Upper lobe of right lung (tissue), 1 donor: ENCODE results near the gene FANCC. TPM values are rescaled to one million over a fixed set of nuclear protein-coding genes. Genes with fewer than 3 reads are reported as not detected.

Experiments used
- ATAC-seq: fragments of 200-7000 bp; cut with Tn5 transposase; one replicate; pipeline ENCODE4 v1.9.1; 2020; ENCODE audit warnings: mild to moderate bottlenecking, moderate library complexity
- DNase-seq: peaks from one replicate; pipeline ENCODE4 v3.0.0-alpha.2; 2020
- H3K27ac ChIP-seq: fragments of 200-600 bp; one replicate; pipeline ENCODE4 v1.8.0; 2022
- H3K27me3 ChIP-seq: fragments of 200-600 bp; one replicate; pipeline ENCODE4 v1.8.0; 2022; ENCODE audit warnings: mild to moderate bottlenecking
- H3K36me3 ChIP-seq: fragments of 200-600 bp; one replicate; pipeline ENCODE4 v1.8.0; 2022
- H3K4me1 ChIP-seq: fragments of 200-600 bp; one replicate; pipeline ENCODE4 v1.8.0; 2022
- H3K4me3 ChIP-seq: fragments of 200-600 bp; one replicate; pipeline ENCODE4 v1.8.0; 2022; ENCODE audit warnings: mild to moderate bottlenecking
- H3K9me3 ChIP-seq: fragments of 200-600 bp; one replicate; pipeline ENCODE4 v1.8.0; 2022
- CTCF ChIP-seq: fragments of 200-600 bp; IDR thresholded peaks from one replicate; pipeline ENCODE4 v1.8.0; 2022; ENCODE audit warnings: antibody characterized with exemption
- intact Hi-C: fragments of 100-400 bp; cut with DNase I; formaldehyde crosslinking; loops from one replicate; pipeline ENCODE4 v1.11.0; 2022
- total RNA-seq: library from RNA; stranded (reverse); fragmentation: NEBNext Ultra II Directional; extraction: Animal tissue kit (Norgen Biotek cat#: 25700); gene quantifications from one replicate; pipeline ENCODE4 v1.2.1, GENCODE V29; 2021
- donor health status: DM: no; HTN: yes; CAD: no; lungs with severe emphysema.

The FANCC gene
- total RNA-seq, 1 donor from 2014 or later = 13.5 TPM

DNA sequence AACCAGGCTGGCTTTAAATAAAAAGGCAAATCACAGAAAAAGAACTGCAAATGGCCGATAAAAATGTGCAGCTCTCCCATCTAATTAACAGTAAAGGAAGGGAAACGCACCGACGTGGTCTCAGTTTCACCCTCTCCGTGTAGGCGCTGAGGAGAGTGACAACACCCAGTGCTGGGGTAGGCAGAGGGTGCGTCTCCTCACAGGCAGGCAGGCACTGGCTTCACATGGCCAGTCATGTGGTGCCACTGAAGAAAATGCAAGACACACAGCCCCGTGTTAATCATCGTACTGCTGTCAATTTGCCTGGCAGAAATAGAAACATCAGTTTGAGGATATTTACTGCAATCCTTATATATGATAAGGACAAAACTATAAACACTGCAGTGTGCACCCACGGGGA lies 178.4 kb downstream of the FANCC start:
- no peak for DNase-seq
- Histone ChIP-seq H3K4me3 (no peak overlapping the region), H3K9me3 (no peaks in the 10 kb centered on the region), H3K27me3 (no peaks in the 10 kb centered on the region), H3K36me3 (no peaks in the 10 kb centered on the region), H3K4me1 (peaks cover 5% of the 10 kb centered on the region), H3K27ac (no peak overlapping the region)
- ATAC-seq = no peak
- no peak for TF ChIP-seq CTCF
- intact Hi-C loops = no loop called here

GRCh38 chr9:95138474-95138873 lies 179.0 kb downstream of the FANCC start:
- Histone ChIP-seq H3K36me3 (no peaks in the 10 kb centered on the region), H3K9me3 (no peaks in the 10 kb centered on the region), H3K27me3 (no peaks in the 10 kb centered on the region), H3K27ac (no peak overlapping the region), H3K4me3 (no peak overlapping the region), H3K4me1 (peaks cover 2% of the 10 kb centered on the region)
- no peak for ATAC-seq
- no peak for TF ChIP-seq CTCF
- no peak for DNase-seq
- intact Hi-C loops = no loop called here

DNA sequence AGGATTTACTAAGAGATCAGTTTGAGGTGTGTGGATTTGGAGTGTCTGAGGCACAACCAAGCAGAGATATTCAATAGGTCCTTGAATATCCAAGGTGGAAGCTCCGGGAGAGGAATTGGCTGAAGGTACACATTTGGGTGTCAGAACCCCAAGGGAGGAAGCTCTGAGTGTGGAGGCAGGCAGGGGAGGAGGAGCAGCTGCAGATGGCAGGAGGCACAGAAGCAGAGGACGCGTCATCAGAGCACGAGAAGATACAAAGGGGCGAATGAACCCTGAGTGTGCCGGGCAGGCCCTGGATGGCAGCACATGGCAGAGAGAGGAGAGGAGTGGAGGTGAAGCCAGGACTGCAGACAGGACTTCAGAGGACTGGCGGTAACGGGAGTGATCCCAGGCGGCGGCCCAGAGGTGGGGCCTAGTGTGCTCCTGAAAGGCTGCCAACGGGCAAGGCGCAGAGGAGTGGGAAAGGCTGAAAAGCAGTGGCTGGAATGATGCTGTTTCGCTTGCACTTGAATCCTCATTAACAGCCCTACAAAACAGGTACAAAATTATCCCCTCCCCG lies 179.8 kb downstream of the FANCC start:
- Histone ChIP-seq H3K4me1 (no peaks in the 10 kb centered on the region), H3K9me3 (no peaks in the 10 kb centered on the region), H3K36me3 (no peaks in the 10 kb centered on the region), H3K4me3 (no peak overlapping the region), H3K27ac (no peak overlapping the region), H3K27me3 (no peaks in the 10 kb centered on the region)
- no peak for DNase-seq
- no peak for ATAC-seq
- TF ChIP-seq CTCF = no peak
- intact Hi-C loops = no loop called here

DNA sequence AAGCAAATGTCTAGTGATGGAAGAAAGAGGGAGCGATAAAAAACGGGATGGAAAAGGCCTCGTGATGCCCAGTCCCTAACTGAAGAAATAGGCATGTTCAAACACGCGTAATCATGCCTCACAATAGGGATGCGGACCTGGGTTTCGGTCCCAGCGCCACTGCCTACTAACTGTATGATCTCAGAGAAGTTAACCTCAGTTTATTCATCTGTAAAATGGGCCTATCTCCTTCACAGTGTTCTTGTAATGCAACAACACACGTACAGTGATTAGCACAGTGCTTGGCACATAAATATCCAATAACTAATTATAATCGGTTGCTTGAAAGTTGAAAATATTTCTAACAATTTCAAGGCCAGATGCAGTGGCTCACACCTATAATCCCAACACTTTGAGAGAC lies 181.8 kb downstream of the FANCC start:
- TF ChIP-seq CTCF = no peak
- no peaks in the 10 kb centered on the region for H3K9me3 ChIP-seq
- no peaks in the 10 kb centered on the region for H3K27me3 ChIP-seq
- intact Hi-C loops = no loop called here
- H3K36me3 ChIP-seq = no peaks in the 10 kb centered on the region
- H3K4me3 ChIP-seq = no peak overlapping the region
- DNase-seq (no peak), ATAC-seq (no peak)
- H3K4me1 ChIP-seq = peaks cover 8% of the 10 kb centered on the region
- H3K27ac ChIP-seq = no peak overlapping the region

DNA sequence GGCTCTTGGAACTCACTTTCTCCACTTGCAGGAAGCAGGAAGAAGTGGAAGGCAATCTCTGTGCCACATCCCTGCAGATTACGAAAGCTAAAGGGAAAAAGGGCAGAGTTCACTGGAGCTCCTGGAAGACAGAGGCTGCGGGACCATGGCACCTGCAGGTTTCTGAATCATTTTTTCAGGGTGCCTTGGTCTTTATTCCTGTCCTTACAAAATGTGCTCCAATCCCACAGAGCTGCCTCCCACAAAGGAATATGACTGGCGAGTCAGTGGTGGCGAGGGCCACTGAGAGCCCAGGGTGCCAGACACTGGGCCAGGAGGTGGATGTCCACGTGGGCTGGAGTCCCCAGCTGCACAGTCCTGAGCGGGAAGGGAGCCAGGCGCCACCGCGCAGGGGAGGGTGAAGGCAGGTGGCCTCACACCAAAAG lies 183.0 kb downstream of the FANCC start:
- DNase-seq (no peak), ATAC-seq (no peak)
- Histone ChIP-seq H3K4me1 (peaks cover 15% of the 10 kb centered on the region), H3K27me3 (no peaks in the 10 kb centered on the region), H3K27ac (no peak overlapping the region), H3K9me3 (no peaks in the 10 kb centered on the region), H3K36me3 (no peaks in the 10 kb centered on the region), H3K4me3 (no peak overlapping the region)
- TF ChIP-seq CTCF = no peak
- intact Hi-C loops = no loop called here

GRCh38 chr9:95133325-95133705 lies 184.2 kb downstream of the FANCC start:
- no peak for TF ChIP-seq CTCF
- Histone ChIP-seq H3K27ac (no peak overlapping the region), H3K27me3 (no peaks in the 10 kb centered on the region), H3K36me3 (no peaks in the 10 kb centered on the region), H3K9me3 (no peaks in the 10 kb centered on the region), H3K4me3 (no peak overlapping the region), H3K4me1 (peaks cover 15% of the 10 kb centered on the region)
- ATAC-seq = no peak
- no peak for DNase-seq
- intact Hi-C loops = no loop called here
